GM06990 (cell line): ENCODE data around the gene HTRA1.

Source experiments
- DNase-seq: peaks from one replicate; pipeline ENCODE4 v3.0.0-alpha.2; 2011; ENCODE audit not compliant: insufficient read length; ENCODE audit errors: extremely low read depth
- H3K27me3 ChIP-seq: replicated peaks from 2 replicates; pipeline ENCODE4 v1.6.0; 2011; ENCODE audit warnings: low read length; ENCODE audit not compliant: control insufficient read depth, insufficient read depth
- H3K36me3 ChIP-seq: 2 replicates; pipeline ENCODE4 v1.5.1; 2011; ENCODE audit warnings: low read length; ENCODE audit not compliant: control insufficient read depth, insufficient read depth
- H3K4me3 ChIP-seq: replicated peaks from 2 replicates; pipeline ENCODE4 v1.5.1; 2011; ENCODE audit warnings: low read depth, mild to moderate bottlenecking, control low read depth, low read length
- TF ChIP-seq, protein P1 (sequence below): IDR thresholded peaks from 2 replicates; pipeline ENCODE4 v1.5.1; 2011; ENCODE audit warnings: low read length, control low read depth, mild to moderate bottlenecking, inconsistent platforms; ENCODE audit not compliant: insufficient read depth, poor library complexity, severe bottlenecking

HTRA1 gene

DNA sequence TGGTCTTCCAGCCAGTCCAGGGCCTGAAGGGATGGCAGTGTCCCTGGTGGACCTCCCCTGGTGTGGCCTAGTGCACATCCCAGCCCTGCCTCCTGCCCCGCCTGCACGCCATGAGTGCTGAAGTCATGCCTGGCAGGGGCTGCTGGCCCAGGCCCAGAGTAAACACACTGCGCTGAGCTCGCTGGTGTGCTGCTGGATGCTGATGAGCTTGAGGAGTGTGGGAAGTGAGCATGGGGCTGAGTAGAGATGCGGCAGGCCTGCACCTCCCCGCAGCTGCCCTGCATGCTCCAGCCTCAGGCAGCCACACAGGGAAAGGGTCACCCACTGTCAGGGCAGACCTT lies 43.2 kb downstream of the HTRA1 start:
- no peaks in the 10 kb centered on the region for H3K36me3 ChIP-seq
- no peak overlapping the region for H3K4me3 ChIP-seq
- no peak for DNase-seq
- H3K27me3 ChIP-seq: no peaks in the 10 kb centered on the region; the same call in 1 of the 2 replicates
- TF ChIP-seq, protein P1, sequence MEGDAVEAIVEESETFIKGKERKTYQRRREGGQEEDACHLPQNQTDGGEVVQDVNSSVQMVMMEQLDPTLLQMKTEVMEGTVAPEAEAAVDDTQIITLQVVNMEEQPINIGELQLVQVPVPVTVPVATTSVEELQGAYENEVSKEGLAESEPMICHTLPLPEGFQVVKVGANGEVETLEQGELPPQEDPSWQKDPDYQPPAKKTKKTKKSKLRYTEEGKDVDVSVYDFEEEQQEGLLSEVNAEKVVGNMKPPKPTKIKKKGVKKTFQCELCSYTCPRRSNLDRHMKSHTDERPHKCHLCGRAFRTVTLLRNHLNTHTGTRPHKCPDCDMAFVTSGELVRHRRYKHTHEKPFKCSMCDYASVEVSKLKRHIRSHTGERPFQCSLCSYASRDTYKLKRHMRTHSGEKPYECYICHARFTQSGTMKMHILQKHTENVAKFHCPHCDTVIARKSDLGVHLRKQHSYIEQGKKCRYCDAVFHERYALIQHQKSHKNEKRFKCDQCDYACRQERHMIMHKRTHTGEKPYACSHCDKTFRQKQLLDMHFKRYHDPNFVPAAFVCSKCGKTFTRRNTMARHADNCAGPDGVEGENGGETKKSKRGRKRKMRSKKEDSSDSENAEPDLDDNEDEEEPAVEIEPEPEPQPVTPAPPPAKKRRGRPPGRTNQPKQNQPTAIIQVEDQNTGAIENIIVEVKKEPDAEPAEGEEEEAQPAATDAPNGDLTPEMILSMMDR: no peak

DNA sequence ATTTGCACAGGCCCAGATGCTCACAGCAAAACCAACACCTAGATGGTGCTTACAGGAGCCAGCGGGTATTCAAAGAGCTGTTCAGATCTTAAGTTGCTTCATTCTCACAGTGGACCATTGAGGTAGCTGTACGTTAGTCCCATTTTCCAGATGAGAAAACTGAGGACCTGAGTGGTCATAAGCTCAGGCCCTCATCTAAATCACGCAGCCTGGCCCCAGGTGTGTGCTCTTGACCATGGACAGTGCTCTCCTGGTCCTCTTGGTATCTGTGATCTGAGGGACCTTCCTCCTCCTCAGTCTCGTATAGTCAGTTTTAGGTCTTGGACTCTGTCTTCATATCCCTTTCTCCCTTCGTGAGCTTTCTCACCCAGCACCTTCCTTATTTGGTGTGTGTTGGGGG lies 43.7 kb downstream of the HTRA1 start:
- DNase-seq: no peak
- no peaks in the 10 kb centered on the region; the same call in 1 of the 2 replicates for H3K27me3 ChIP-seq
- TF ChIP-seq, protein P1: no peak
- no peak overlapping the region for H3K4me3 ChIP-seq
- no peaks in the 10 kb centered on the region for H3K36me3 ChIP-seq

DNA sequence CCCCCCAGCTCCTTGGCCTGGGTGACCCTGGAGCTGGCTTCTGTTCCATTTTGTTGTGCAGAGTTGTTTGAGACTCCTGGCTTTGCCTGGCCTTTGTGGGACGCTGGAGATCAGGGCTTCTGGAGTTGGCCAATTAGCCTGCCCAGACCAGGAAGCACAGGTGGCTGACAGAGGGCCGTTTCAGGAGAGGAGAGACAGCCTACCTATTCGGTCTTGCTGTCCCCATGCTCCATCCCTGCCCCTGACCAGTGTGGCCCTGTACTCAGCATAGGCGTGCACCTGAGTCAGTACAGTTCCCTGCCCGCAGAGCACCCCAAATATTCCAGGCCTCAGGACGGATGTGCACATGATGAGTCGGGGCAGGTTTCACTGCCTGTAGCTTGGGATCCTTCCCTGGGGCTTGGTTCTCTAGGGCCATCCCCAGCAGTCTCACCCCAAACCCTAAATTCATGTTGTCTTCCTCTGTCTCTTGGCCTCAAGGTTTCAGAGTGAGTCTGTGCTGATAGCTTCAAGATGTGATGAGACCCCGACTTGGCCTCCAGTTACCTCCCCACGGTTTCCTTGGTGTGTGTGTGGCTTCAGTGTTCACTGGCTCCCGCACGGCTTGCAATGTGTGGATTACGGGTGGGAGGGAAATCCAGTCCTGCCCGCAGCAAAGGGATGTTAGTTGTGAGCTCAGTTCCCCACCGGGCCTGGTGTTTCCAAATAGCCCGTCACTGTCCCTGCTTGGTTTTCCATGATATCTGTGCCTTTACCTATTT lies 44.7 kb downstream of the HTRA1 start:
- TF ChIP-seq, protein P1: no peak
- no peak for DNase-seq
- no peak overlapping the region for H3K4me3 ChIP-seq

GRCh38 chr10:122507616-122508015 lies 46.3 kb downstream of the HTRA1 start:
- Histone ChIP-seq H3K36me3 (no peaks in the 10 kb centered on the region), H3K4me3 (no peak overlapping the region), H3K27me3 (no peaks in the 10 kb centered on the region; the same call in 1 of the 2 replicates)
- no peak for DNase-seq
- TF ChIP-seq, protein P1: no peak

More for the DNA sequence above, 44.7 kb downstream of the HTRA1 start:
- H3K27me3 ChIP-seq: no peaks in the 10 kb centered on the region; the same call in 1 of the 2 replicates
- no peaks in the 10 kb centered on the region for H3K36me3 ChIP-seq

GRCh38 chr10:122508021-122508420 lies 46.7 kb downstream of the HTRA1 start:
- no peaks in the 10 kb centered on the region for H3K36me3 ChIP-seq
- H3K27me3 ChIP-seq: no peaks in the 10 kb centered on the region; the same call in 1 of the 2 replicates
- no peak for DNase-seq
- TF ChIP-seq, protein P1: no peak
- H3K4me3 ChIP-seq: no peak overlapping the region
